Measurements from ENCODE around the gene OR10A6. TPM values are rescaled to one million over a fixed set of nuclear protein-coding genes. Genes with fewer than 3 reads are reported as not detected.

OR10A6 gene
- total RNA-seq, 3 donors from 2014 or later = not detected

DNA sequence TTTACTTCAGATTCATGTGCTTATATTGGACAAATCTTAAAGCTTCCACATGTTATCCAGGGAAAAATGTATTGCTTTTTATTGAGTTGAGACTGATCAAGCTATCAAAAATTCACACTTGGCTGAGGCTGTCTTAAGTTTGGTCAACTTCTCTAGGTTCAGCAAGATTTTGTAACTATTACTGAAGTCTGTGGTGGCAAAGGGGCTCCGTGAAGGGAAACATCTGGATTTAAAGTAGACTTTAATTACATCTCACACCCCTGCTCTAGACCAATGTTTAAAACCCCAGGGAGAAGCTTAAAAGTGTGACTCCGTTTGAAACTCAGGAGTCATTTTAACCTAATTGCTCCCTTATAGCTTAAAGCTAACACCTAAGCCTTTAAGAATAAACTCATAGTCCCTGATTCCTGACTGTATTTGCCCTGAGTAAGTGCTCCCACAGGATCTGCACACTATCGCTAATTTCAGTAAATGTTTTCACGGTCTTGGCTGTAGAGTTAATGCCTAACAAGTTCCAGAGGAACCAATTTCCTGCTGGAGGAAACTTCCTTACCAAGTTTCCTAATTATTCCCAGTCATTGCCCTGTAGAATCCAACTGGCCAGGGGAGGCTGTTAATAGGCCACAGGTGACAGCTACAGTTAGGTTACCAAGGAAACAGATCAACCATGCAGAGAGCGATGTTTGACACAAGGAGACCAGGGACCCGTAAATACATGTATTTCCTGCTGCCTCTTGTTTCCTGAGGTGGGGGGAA, 40.5 kb downstream of the OR10A6 start:
- Histone ChIP-seq H3K4me3 (no peak overlapping the region), H3K27me3 (no peaks in the 10 kb centered on the region), H3K27ac (peak overlapping the region in 1 of 2 donors; percentile 40), H3K9me3 (no peaks in the 10 kb centered on the region), H3K4me1 (no peaks in the 10 kb centered on the region), H3K36me3 (no peaks in the 10 kb centered on the region)
- intact Hi-C loops (cut with DNase I; ENCODE audit: low total_unique reads) = loop anchor here (10.0 kb wide), 1 partner anchor 94 kb away; the partner anchor contains the start of gene EIF3F
- DNase-seq (ENCODE audit: low spot score in 2 of 2) = no peak
- TF ChIP-seq, protein P1, sequence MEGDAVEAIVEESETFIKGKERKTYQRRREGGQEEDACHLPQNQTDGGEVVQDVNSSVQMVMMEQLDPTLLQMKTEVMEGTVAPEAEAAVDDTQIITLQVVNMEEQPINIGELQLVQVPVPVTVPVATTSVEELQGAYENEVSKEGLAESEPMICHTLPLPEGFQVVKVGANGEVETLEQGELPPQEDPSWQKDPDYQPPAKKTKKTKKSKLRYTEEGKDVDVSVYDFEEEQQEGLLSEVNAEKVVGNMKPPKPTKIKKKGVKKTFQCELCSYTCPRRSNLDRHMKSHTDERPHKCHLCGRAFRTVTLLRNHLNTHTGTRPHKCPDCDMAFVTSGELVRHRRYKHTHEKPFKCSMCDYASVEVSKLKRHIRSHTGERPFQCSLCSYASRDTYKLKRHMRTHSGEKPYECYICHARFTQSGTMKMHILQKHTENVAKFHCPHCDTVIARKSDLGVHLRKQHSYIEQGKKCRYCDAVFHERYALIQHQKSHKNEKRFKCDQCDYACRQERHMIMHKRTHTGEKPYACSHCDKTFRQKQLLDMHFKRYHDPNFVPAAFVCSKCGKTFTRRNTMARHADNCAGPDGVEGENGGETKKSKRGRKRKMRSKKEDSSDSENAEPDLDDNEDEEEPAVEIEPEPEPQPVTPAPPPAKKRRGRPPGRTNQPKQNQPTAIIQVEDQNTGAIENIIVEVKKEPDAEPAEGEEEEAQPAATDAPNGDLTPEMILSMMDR (IDR thresholded peaks at IDR 0.05) = no peak
- TF ChIP-seq POLR2A (IDR thresholded peaks at IDR 0.05) (no peak), POLR2AphosphoS5 (IDR thresholded peaks at IDR 0.05) (no peak)

DNA sequence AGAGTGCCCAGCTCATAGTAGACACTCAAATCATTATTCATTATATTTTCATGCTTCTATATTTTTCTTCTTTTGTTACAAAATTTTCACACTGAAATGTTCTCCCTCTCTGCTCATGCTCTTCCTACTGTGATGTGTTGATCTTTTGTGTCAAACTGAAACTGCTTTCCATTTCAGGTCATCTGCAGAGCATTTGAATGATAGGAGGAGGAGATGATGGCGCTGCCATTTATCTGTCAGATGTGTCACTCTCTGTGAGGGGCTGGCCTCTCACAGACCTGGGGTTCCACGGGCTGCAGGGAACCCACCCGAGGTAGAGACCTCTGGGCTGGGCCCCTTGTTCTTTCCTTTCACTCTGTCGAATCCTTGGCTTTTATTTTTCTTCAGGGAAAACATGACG, 41.1 kb downstream of the OR10A6 start:
- no peaks in the 10 kb centered on the region for H3K4me1 ChIP-seq
- no peaks in the 10 kb centered on the region for H3K27me3 ChIP-seq
- no peak overlapping the region for H3K4me3 ChIP-seq
- TF ChIP-seq, protein P1 (IDR thresholded peaks at IDR 0.05) = no peak
- TF ChIP-seq POLR2AphosphoS5 (IDR thresholded peaks at IDR 0.05) = no peak
- TF ChIP-seq POLR2A (IDR thresholded peaks at IDR 0.05) = no peak
- no peaks in the 10 kb centered on the region for H3K9me3 ChIP-seq
- DNase-seq (ENCODE audit: low spot score in 2 of 2) = no peak
- H3K27ac ChIP-seq = no peak overlapping the region
- intact Hi-C loops (cut with DNase I; ENCODE audit: low total_unique reads) = loop anchor here (5.0 to 10.0 kb wide), 2 partner anchors 95 to 617 kb away; partner anchors contain the start of gene EIF3F
- no peaks in the 10 kb centered on the region for H3K36me3 ChIP-seq

DNA sequence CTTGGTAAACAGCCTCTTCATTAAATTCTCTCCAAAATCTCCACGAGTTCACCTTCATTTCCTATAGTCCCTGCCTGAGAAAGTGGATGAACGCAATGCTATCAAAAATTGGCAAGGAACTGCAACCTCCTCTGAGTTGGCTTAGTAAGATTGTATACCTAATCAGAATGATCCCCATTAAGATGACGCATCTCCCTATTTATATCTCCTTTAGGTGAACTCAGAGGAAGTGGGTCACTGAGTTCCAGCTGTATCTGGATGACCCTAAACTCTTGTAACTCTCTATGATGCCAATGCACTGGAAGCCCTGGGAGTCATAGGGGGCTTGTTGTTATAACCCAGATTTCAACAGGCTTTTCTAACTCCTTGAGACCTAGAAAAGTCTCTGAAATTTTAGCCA, 48.2 kb downstream of the OR10A6 start:
- DNase-seq (ENCODE audit: low spot score in 2 of 2) = no peak
- no peaks in the 10 kb centered on the region for H3K36me3 ChIP-seq
- intact Hi-C loops (cut with DNase I; ENCODE audit: low total_unique reads) = no loop called here
- H3K4me3 ChIP-seq = no peak overlapping the region
- H3K4me1 ChIP-seq = no peaks in the 10 kb centered on the region
- H3K27ac ChIP-seq = no peak overlapping the region
- no peaks in the 10 kb centered on the region for H3K9me3 ChIP-seq
- no peak for TF ChIP-seq POLR2AphosphoS5 (IDR thresholded peaks at IDR 0.05)
- TF ChIP-seq, protein P1 (IDR thresholded peaks at IDR 0.05) = no peak
- TF ChIP-seq POLR2A (IDR thresholded peaks at IDR 0.05) = no peak
- H3K27me3 ChIP-seq = no peaks in the 10 kb centered on the region

Other genes with a start within 250 kb of the OR10A6 start
- 10 to 100 TPM in 1 of 3 donors, 1 to 10 TPM in 1, not detected in 1; 7.0 to 17.7 TPM for gene OVCH2, start 224.8 kb downstream of the OR10A6 start, total RNA-seq
- gene OR5P2, start 134.3 kb downstream of the OR10A6 start, total RNA-seq = 10 to 100 TPM in 1 of 3 donors, 1 to 10 TPM in 1, not detected in 1; 6.6 to 13.0 TPM
- gene OR5P3, start 100.4 kb downstream of the OR10A6 start, total RNA-seq = 10 to 100 TPM in 1 of 3 donors, 1 to 10 TPM in 1, not detected in 1; 3.9 to 11.1 TPM
- not detected for gene OR10A3, start 10.4 kb upstream of the OR10A6 start, total RNA-seq
- not detected for gene NLRP10, start 34.2 kb upstream of the OR10A6 start, total RNA-seq
- 100 to 1,000 TPM; 145 to 180 (median 151) TPM for gene EIF3F, start 56.1 kb upstream of the OR10A6 start, total RNA-seq
- 10 to 100 TPM in 2 of 3 donors, 1 to 10 TPM in 1; 6.3 to 17.7 (median 11.2) TPM for gene TUB, start 149.9 kb upstream of the OR10A6 start, total RNA-seq
- 10 to 100 TPM in 2 of 3 donors, 1 to 10 TPM in 1; 4.5 to 48.0 (median 24.3) TPM for gene RIC3, start 237.8 kb upstream of the OR10A6 start, total RNA-seq

All from breast epithelium (tissue), 4 donors.